Endothelial cell of umbilical vein (primary cell): ENCODE data around the gene MVK. TPM values are rescaled to one million over a fixed set of nuclear protein-coding genes. Genes with fewer than 3 reads are reported as not detected.

Experiments used
- BruUV-seq: library from RNA; stranded (reverse); fragments of 400-500 nt; replicated peaks from 2 replicates; lab custom pipeline; 2021; lab: Mats Ljungman, UMichigan
- CTCF ChIA-PET: fragments of 300-600, 350-600 bp; sonication (Branson Sonifier 250); formaldehyde crosslinking; loops from one replicate; lab custom pipeline; 2021; ENCODE audit warnings: antibody characterized with exemption, inconsistent platforms; lab: Charles Lee
- POLR2A ChIA-PET: fragments of 300-600, 350-600 bp; sonication (Branson Sonifier 250); formaldehyde crosslinking; loops from one replicate; lab custom pipeline; 2021; ENCODE audit warnings: antibody characterized with exemption, inconsistent platforms; lab: Charles Lee
- DNase-seq: peaks from one replicate; pipeline ENCODE4 v3.0.0-alpha.2; 2011; ENCODE audit warnings: low read depth, low spot score
- FAIRE-seq: peaks from 2 replicates; lab custom pipeline; 2011; peaks lifted over from hg19 to GRCh38; lab: Jason Lieb, UNC
- H2AFZ ChIP-seq: 2 replicates; pipeline ENCODE4 v1.6.0; 2012; ENCODE audit warnings: low read depth, low read length, control low read depth, inconsistent platforms
- H3K27ac ChIP-seq: 2 replicates; pipeline ENCODE4 v1.5.1; 2011; ENCODE audit warnings: low read depth, mild to moderate bottlenecking, control low read depth, low read length, moderate library complexity; ENCODE audit not compliant: insufficient read depth
- H3K27me3 ChIP-seq, 2 experiments: 2 replicates each; pipeline versions ENCODE4 v1.6.0 to v1.6.1; 2011; ENCODE audit warnings: low read length in 2 of 2, mixed read lengths in 1 of 2; ENCODE audit not compliant: control insufficient read depth in 2 of 2, insufficient read depth in 2 of 2
- H3K36me3 ChIP-seq, 2 experiments: 2 replicates in 1 of 2; 3 replicates in 1 of 2; pipeline ENCODE4 v1.5.1; 2011; ENCODE audit warnings: low read length in 2 of 2, mild to moderate bottlenecking in 1 of 2, moderate library complexity in 1 of 2; ENCODE audit not compliant: control insufficient read depth in 2 of 2, insufficient read depth in 2 of 2; ENCODE audit errors: extremely low read depth in 1 of 2
- H3K4me1 ChIP-seq: 3 replicates; pipeline ENCODE4 v1.5.1; 2011; ENCODE audit warnings: mild to moderate bottlenecking, low read length; ENCODE audit not compliant: control insufficient read depth, insufficient read depth; ENCODE audit errors: extremely low read depth
- H3K4me2 ChIP-seq: 2 replicates; pipeline ENCODE4 v1.6.1; 2011; ENCODE audit warnings: low read length, control low read depth, mixed read lengths; ENCODE audit not compliant: insufficient read depth
- H3K4me3 ChIP-seq, 3 experiments: fragments of 200-600 bp in 1 of 3; sonication (generic), shearing (Covaris generic) in 1 of 3; replicated peaks in 1 of 3; 2 replicates each; pipeline ENCODE4 v1.5.1; 2011 to 2016; ENCODE audit warnings: control low read depth in 3 of 3, low read length in 3 of 3, mild to moderate bottlenecking in 2 of 3, inconsistent platforms in 1 of 3, low read depth in 1 of 3, moderate library complexity in 1 of 3; ENCODE audit not compliant: insufficient read depth in 1 of 3
- H3K79me2 ChIP-seq: 2 replicates; pipeline ENCODE4 v1.6.0; 2012; ENCODE audit warnings: low read length, inconsistent platforms; ENCODE audit not compliant: control insufficient read depth, insufficient read depth
- H3K9ac ChIP-seq: replicated peaks from 2 replicates; pipeline ENCODE3; 2011; ENCODE audit warnings: low read length, control low read depth; ENCODE audit not compliant: insufficient read depth; ENCODE audit errors: extremely low read depth
- H3K9me1 ChIP-seq: replicated peaks from 3 replicates; pipeline ENCODE4 v1.6.0; 2011; ENCODE audit warnings: mild to moderate bottlenecking, low read length; ENCODE audit not compliant: control insufficient read depth, insufficient read depth; ENCODE audit errors: extremely low read depth
- H3K9me3 ChIP-seq: replicated peaks from 2 replicates; pipeline ENCODE4 v1.5.1; 2012; ENCODE audit warnings: low read length, inconsistent platforms; ENCODE audit not compliant: control insufficient read depth, insufficient read depth
- H4K20me1 ChIP-seq: replicated peaks from 2 replicates; pipeline ENCODE3; 2011; ENCODE audit warnings: mild to moderate bottlenecking, low read length; ENCODE audit not compliant: control insufficient read depth, insufficient read depth; ENCODE audit errors: extremely low read depth
- EZH2 ChIP-seq: IDR thresholded peaks from 2 replicates; pipeline ENCODE4 v1.6.1; 2012; ENCODE audit warnings: borderline replicate concordance, low read depth, mild to moderate bottlenecking, moderate library complexity, low read length, inconsistent platforms; ENCODE audit not compliant: severe bottlenecking
- FOS ChIP-seq: IDR thresholded peaks from 2 replicates; pipeline ENCODE4 v1.6.1; 2011; ENCODE audit warnings: mild to moderate bottlenecking, low read length, moderate library complexity, borderline replicate concordance; ENCODE audit not compliant: insufficient read depth
- JUN ChIP-seq: IDR thresholded peaks from 2 replicates; pipeline ENCODE4 v1.6.1; 2011; ENCODE audit warnings: borderline replicate concordance, low read depth; ENCODE audit not compliant: insufficient read length, insufficient read depth
- MAX ChIP-seq: IDR thresholded peaks from 2 replicates; pipeline ENCODE4 v1.6.1; 2011; ENCODE audit not compliant: insufficient read depth, insufficient read length
- MYC ChIP-seq: IDR thresholded peaks from one replicate; pipeline ENCODE4 v1.6.1; 2011; ENCODE audit warnings: mild to moderate bottlenecking, low read depth, low read length
- dilution Hi-C: fragments of 300-500 bp; cut with MboI; formaldehyde crosslinking; loops from one replicate; pipeline ENCODE4 v1.15.0; 2019; ENCODE audit warnings: low sequenced_read_pairs; ENCODE audit not compliant: extremely low pct_ligation_motif_present
- intact Hi-C: fragments of 100-400 bp; cut with micrococcal nuclease; formaldehyde crosslinking; loops from one replicate; pipeline ENCODE4 v1.10.0; 2022
- polyA plus RNA-seq, 4 experiments: library from polyadenylated mRNA; depleted of rRNA in 3 of 4; stranded (reverse) in 3 of 4; unstranded in 1 of 4; fragments of >200 nt; gene quantifications; 2 replicates each; pipeline versions ENCODE4 v1.2.1 to v1.2.3, GENCODE V29; 2011 to 2012; ENCODE audit warnings: missing spikeins in 1 of 4
- total RNA-seq: library from RNA; stranded (reverse); gene quantifications from 2 replicates; pipeline ENCODE4 v1.2.3, GENCODE V29; 2021
- TF ChIP-seq, protein P1 (sequence below), 2 donors: IDR thresholded peaks; 1 replicate in 1 of 2; 2 replicates in 1 of 2; pipeline ENCODE4 v1.5.1; 2011; ENCODE audit warnings: low read length in 2 of 2, mild to moderate bottlenecking in 2 of 2, moderate library complexity in 2 of 2, control low read depth in 1 of 2, inconsistent platforms in 1 of 2, low read depth in 1 of 2; ENCODE audit not compliant: insufficient read depth in 1 of 2; ENCODE audit errors: extremely low read depth in 1 of 2

The MVK gene
- total and polyA plus RNA-seq, 2 donors (not counting 3 experiments of a cell fraction or from before 2014, with no cell fraction given) = 32.6 to 42.6 TPM

DNA sequence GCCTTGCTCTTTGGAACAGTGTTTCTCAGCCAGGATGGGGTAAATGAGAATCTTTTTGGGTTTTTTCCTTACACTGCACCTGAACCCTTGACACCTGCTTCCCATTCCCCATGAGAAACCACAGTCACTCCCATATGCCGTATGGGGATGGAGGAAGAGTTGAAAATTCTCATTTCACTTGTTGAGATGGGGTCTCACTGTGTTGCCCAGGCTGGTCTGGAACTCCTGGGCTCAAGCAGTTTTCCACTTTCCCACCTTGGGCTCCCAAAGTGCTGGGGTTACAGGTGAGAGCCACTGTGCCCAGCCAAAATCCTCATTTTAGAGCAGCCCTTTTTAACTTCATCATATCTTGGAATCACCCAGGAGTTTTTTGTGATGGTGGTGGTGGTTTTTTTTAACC is 3.7 kb downstream of the MVK start:
- Histone ChIP-seq H3K9me3 (no peaks in the 10 kb centered on the region), H3K4me2 (no peak overlapping the region), H2AFZ (no peak overlapping the region), H3K9ac (no peak overlapping the region), H3K4me3 (no peak overlapping the region), H3K79me2 (peaks cover 6% of the 10 kb centered on the region), H3K27ac (no peak overlapping the region), H3K27me3 (no peaks in the 10 kb centered on the region), H3K9me1 (no peaks in the 10 kb centered on the region), H3K4me1 (peaks cover 16% of the 10 kb centered on the region), H3K36me3 (peaks cover 6 to 37% of the 10 kb centered on the region in 2 experiments), H4K20me1 (no peaks in the 10 kb centered on the region)
- FAIRE-seq (no peak), DNase-seq (no peak)
- no TSS peak for BruUV-seq
- dilution Hi-C loops = no loop called here
- intact Hi-C loops = loop anchor here (10.0 kb wide), 1 partner anchor 137 kb away; the partner anchor contains the start of gene FAM222A
- ChIA-PET CTCF (no interaction called here), POLR2A (no interaction called here)
- TF ChIP-seq JUN = no peak

DNA sequence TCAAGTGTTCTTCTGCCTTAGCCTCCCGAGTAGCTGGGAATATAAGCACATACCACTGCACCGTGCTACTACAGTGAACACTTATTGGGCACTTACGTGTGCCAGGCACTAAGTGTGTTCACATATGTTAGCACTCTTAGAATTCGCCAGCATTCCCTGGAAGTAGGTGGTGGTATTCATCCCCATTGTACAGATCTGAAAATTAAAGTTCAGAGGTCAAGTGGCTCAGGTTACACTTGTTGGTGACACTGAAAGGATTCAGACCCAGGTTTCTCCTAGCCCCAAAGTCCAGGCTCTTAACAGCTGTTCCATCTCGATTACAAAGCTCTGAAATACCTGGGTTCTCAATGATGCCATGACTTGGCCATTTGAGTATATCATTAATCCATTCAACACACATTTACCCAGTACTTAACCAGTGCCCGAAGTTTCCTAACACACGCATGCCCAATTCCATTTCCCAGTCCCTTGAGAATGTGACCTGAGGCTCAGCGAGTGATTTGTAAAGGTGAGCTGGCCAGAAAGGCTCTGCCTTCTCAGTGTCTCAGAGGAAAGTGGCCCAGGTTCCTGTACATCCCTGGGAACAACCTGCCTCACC is 4.8 kb downstream of the MVK start:
- no peaks in the 10 kb centered on the region for H4K20me1 ChIP-seq
- H3K4me2 ChIP-seq = no peak overlapping the region
- H3K4me1 ChIP-seq = peaks cover 11% of the 10 kb centered on the region
- FAIRE-seq (no peak), DNase-seq (no peak)
- intact Hi-C loops = loop anchor here (10.0 kb wide), 1 partner anchor 136 kb away; the partner anchor contains the start of gene FAM222A
- TF ChIP-seq, protein P1, sequence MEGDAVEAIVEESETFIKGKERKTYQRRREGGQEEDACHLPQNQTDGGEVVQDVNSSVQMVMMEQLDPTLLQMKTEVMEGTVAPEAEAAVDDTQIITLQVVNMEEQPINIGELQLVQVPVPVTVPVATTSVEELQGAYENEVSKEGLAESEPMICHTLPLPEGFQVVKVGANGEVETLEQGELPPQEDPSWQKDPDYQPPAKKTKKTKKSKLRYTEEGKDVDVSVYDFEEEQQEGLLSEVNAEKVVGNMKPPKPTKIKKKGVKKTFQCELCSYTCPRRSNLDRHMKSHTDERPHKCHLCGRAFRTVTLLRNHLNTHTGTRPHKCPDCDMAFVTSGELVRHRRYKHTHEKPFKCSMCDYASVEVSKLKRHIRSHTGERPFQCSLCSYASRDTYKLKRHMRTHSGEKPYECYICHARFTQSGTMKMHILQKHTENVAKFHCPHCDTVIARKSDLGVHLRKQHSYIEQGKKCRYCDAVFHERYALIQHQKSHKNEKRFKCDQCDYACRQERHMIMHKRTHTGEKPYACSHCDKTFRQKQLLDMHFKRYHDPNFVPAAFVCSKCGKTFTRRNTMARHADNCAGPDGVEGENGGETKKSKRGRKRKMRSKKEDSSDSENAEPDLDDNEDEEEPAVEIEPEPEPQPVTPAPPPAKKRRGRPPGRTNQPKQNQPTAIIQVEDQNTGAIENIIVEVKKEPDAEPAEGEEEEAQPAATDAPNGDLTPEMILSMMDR (IDR thresholded peaks at IDR 0.05; ENCODE audit: extremely low read depth in 1 of 2, insufficient read depth in 1 of 2, low read depth in 1 of 2, low read length in 2 of 2) = no peak
- TF ChIP-seq MAX (no peak), MYC (no peak), EZH2 (no peak), FOS (no peak)
- dilution Hi-C loops = no loop called here
- POLR2A ChIA-PET = no interaction called here
- no peaks in the 10 kb centered on the region for H3K9me3 ChIP-seq
- H3K4me3 ChIP-seq = no peak overlapping the region
- H3K79me2 ChIP-seq = peaks cover 6% of the 10 kb centered on the region
- CTCF ChIA-PET = interaction anchor here (1.0 kb wide), 1 partner anchor 59 kb away, joined by 3 read pairs; no protein-coding TSS in a partner anchor
- H3K36me3 ChIP-seq = peaks cover 6 to 40% of the 10 kb centered on the region in 2 experiments
- no peak overlapping the region for H3K27ac ChIP-seq
- no peak overlapping the region for H3K9ac ChIP-seq
- no peaks in the 10 kb centered on the region for H3K27me3 ChIP-seq
- BruUV-seq = no TSS peak
- H2AFZ ChIP-seq = no peak overlapping the region
- H3K9me1 ChIP-seq = no peaks in the 10 kb centered on the region
